GM23248 (cell line): ENCODE measurements around the gene PKHD1.

ENCODE experiments used
- EZH2 ChIP-seq: fragments of 200-600 bp; sonication (generic); IDR thresholded peaks from 2 replicates; pipeline ENCODE4 v1.6.1; 2018; ENCODE audit warnings: antibody characterized with exemption, mild to moderate bottlenecking; ENCODE audit not compliant: insufficient read depth, poor library complexity, severe bottlenecking
- EZH2phosphoT487 ChIP-seq: fragments of 200-600 bp; sonication (generic); IDR thresholded peaks from 2 replicates; pipeline ENCODE4 v1.6.1; 2018; ENCODE audit warnings: antibody characterized with exemption, moderate library complexity, mild to moderate bottlenecking, low read depth; ENCODE audit not compliant: insufficient read depth

- TF ChIP-seq EZH2phosphoT487 (no peak), EZH2 (no peak)
Measured at GRCh38 chr6:51908243-51908642, 179.2 kb downstream of the PKHD1 start.
